GM12878 (cell line): ENCODE data around the gene MCUB.

Experiments
- MYC ChIP-seq: IDR thresholded peaks from 2 replicates; pipeline ENCODE4 v1.6.1; 2011; ENCODE audit warnings: mild to moderate bottlenecking, low read length, moderate library complexity, inconsistent platforms; ENCODE audit not compliant: insufficient read depth, insufficient replicate concordance, insufficient read length, severe bottlenecking
- POLR2AphosphoS5 ChIP-seq: IDR thresholded peaks from 2 replicates; pipeline ENCODE4 v1.6.1; 2011; ENCODE audit warnings: mild to moderate bottlenecking, low read length, inconsistent platforms
- SRF ChIP-seq, 2 experiments: IDR thresholded peaks; 2 replicates each; pipeline ENCODE4 v1.6.1; 2011; ENCODE audit warnings: low read depth in 2 of 2, low read length in 2 of 2, mild to moderate bottlenecking in 1 of 2, moderate library complexity in 1 of 2
- SUZ12 ChIP-seq: fragments of 200-600 bp; sonication (generic); IDR thresholded peaks from one replicate; pipeline ENCODE4 v1.6.1; 2018; ENCODE audit warnings: antibody characterized with exemption, mild to moderate bottlenecking; ENCODE audit not compliant: unreplicated experiment
- TAF1 ChIP-seq: IDR thresholded peaks from 2 replicates; pipeline ENCODE4 v1.6.1; 2011; ENCODE audit warnings: mild to moderate bottlenecking, low read depth, low read length, borderline replicate concordance
- TARDBP ChIP-seq: IDR thresholded peaks from 2 replicates; pipeline ENCODE4 v1.6.1; 2016; ENCODE audit warnings: borderline replicate concordance
- TF ChIP-seq, protein P1 (sequence below), 3 experiments: IDR thresholded peaks in 2 of 3; conservative IDR thresholded peaks in 1 of 3; 2 replicates each; pipeline ENCODE4 v1.5.1; 2011; ENCODE audit warnings: low read depth in 3 of 3, low read length in 3 of 3, mild to moderate bottlenecking in 3 of 3, control low read depth in 2 of 3, moderate library complexity in 2 of 3, inconsistent platforms in 1 of 3, mixed read lengths in 1 of 3; ENCODE audit not compliant: control insufficient read depth in 2 of 3, insufficient read depth in 1 of 3; ENCODE audit errors: extremely low read depth in 1 of 3

- TF ChIP-seq, protein P1, sequence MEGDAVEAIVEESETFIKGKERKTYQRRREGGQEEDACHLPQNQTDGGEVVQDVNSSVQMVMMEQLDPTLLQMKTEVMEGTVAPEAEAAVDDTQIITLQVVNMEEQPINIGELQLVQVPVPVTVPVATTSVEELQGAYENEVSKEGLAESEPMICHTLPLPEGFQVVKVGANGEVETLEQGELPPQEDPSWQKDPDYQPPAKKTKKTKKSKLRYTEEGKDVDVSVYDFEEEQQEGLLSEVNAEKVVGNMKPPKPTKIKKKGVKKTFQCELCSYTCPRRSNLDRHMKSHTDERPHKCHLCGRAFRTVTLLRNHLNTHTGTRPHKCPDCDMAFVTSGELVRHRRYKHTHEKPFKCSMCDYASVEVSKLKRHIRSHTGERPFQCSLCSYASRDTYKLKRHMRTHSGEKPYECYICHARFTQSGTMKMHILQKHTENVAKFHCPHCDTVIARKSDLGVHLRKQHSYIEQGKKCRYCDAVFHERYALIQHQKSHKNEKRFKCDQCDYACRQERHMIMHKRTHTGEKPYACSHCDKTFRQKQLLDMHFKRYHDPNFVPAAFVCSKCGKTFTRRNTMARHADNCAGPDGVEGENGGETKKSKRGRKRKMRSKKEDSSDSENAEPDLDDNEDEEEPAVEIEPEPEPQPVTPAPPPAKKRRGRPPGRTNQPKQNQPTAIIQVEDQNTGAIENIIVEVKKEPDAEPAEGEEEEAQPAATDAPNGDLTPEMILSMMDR (IDR thresholded peaks at IDR 0.05 in 2 of 3, conservative IDR thresholded peaks at IDR 0.05 in 1 of 3; ENCODE audit: control insufficient read depth in 2 of 3, extremely low read depth in 1 of 3, insufficient read depth in 1 of 3, low read depth in 3 of 3, low read length in 3 of 3) = no peak
- no peak for TF ChIP-seq SRF (IDR thresholded peaks at IDR 0.05; ENCODE audit: low read depth in 2 of 2, low read length in 2 of 2)
- no peak for TF ChIP-seq TARDBP
- TF ChIP-seq SUZ12 = no peak
- TF ChIP-seq MYC = no peak
- TF ChIP-seq TAF1 = no peak
- TF ChIP-seq POLR2AphosphoS5 = no peak
Observed at GRCh38 chr4:109611045-109611646, 51.1 kb downstream of the MCUB start.
